HFFc6 (cell line): Measurements from ENCODE around the gene HIGD1C. TPM values are rescaled to one million over a fixed set of nuclear protein-coding genes. Genes with fewer than 3 reads are reported as not detected.

Source experiments
- DNase-seq: peaks from one replicate; pipeline ENCODE4 v3.0.0-alpha.2; 2018
- H3K27ac Mint-ChIP-seq: 2 replicates; pipeline ENCODE4 v1.8.0; 2020; ENCODE audit warnings: mild to moderate bottlenecking, mixed read lengths
- H3K27me3 Mint-ChIP-seq: 2 replicates; pipeline ENCODE4 v1.8.0; 2021; ENCODE audit warnings: mild to moderate bottlenecking, moderate library complexity, mixed read lengths; ENCODE audit not compliant: insufficient read depth
- H3K36me3 Mint-ChIP-seq: 2 replicates; pipeline ENCODE4 v1.8.0; 2021; ENCODE audit warnings: low read depth, mixed read lengths
- H3K4me1 Mint-ChIP-seq: 2 replicates; pipeline ENCODE4 v1.8.0; 2020; ENCODE audit warnings: low read depth, mixed read lengths
- H3K4me3 Mint-ChIP-seq: 2 replicates; pipeline ENCODE4 v1.8.0; 2020; ENCODE audit warnings: mild to moderate bottlenecking, moderate library complexity, mixed read lengths
- H3K9me3 Mint-ChIP-seq: 2 replicates; pipeline ENCODE4 v1.8.0; 2020; ENCODE audit warnings: mild to moderate bottlenecking, mixed read lengths
- CTCF ChIP-seq: fragments of 200-600 bp; sonication (generic); IDR thresholded peaks from 2 replicates; pipeline ENCODE4 v1.5.0; 2021; ENCODE audit warnings: antibody characterized with exemption, mild to moderate bottlenecking
- total RNA-seq, 6 experiments: library from RNA; stranded (reverse); fragmentation: NEBNext Ultra II Directional; extraction: Animal tissue kit (Norgen Biotek cat#: 25700); gene quantifications; 2 replicates in 1 of 6; 3 replicates in 5 of 6; pipeline ENCODE4 v1.2.3, GENCODE V29; 2021

HIGD1C gene
- total RNA-seq, 6 experiments from 2014 or later = not detected

- H3K27me3 Mint-ChIP-seq = peaks cover 3% of the 10 kb centered on the region; the same call in 1 of the 2 replicates
- TF ChIP-seq CTCF = peak; percentile 72
- peaks cover 14% of the 10 kb centered on the region for H3K36me3 Mint-ChIP-seq
- peak overlapping the region; percentile 15; the same call in 1 of the 2 replicates for H3K27ac Mint-ChIP-seq
- no peak overlapping the region for H3K4me3 Mint-ChIP-seq
- peak; percentile 61 for DNase-seq
- H3K4me1 Mint-ChIP-seq = peaks cover 46% of the 10 kb centered on the region
- no peaks in the 10 kb centered on the region for H3K9me3 Mint-ChIP-seq
Measured at GRCh38 chr12:50986966-50987737, 34.8 kb downstream of the HIGD1C start.

- H3K9me3 Mint-ChIP-seq = no peaks in the 10 kb centered on the region
- H3K4me3 Mint-ChIP-seq = no peak overlapping the region
- no peak for TF ChIP-seq CTCF
- H3K4me1 Mint-ChIP-seq = peaks cover 46% of the 10 kb centered on the region
- peak; percentile 33 for DNase-seq
- H3K27me3 Mint-ChIP-seq = peaks cover 3% of the 10 kb centered on the region; the same call in 1 of the 2 replicates
- H3K36me3 Mint-ChIP-seq = peaks cover 16% of the 10 kb centered on the region
- peak overlapping the region; percentile 76 for H3K27ac Mint-ChIP-seq
Measured at GRCh38 chr12:50988051-50988450, 35.7 kb downstream of the HIGD1C start.

GRCh38 chr12:50988871-50989270 is 36.5 kb downstream of the HIGD1C start:
- H3K4me1 Mint-ChIP-seq = peaks cover 46% of the 10 kb centered on the region
- peaks cover 3% of the 10 kb centered on the region; the same call in 1 of the 2 replicates for H3K27me3 Mint-ChIP-seq
- no peak for TF ChIP-seq CTCF
- no peak overlapping the region for H3K4me3 Mint-ChIP-seq
- peaks cover 16% of the 10 kb centered on the region for H3K36me3 Mint-ChIP-seq
- no peak for DNase-seq
- H3K27ac Mint-ChIP-seq = peak overlapping the region; percentile 2
- no peaks in the 10 kb centered on the region for H3K9me3 Mint-ChIP-seq

- Mint-ChIP-seq H3K4me1 (peaks cover 34% of the 10 kb centered on the region), H3K4me3 (no peak overlapping the region), H3K36me3 (peaks cover 25% of the 10 kb centered on the region), H3K27ac (no peak overlapping the region), H3K27me3 (peaks cover 3% of the 10 kb centered on the region; the same call in 1 of the 2 replicates), H3K9me3 (no peaks in the 10 kb centered on the region)
- no peak for DNase-seq
- no peak for TF ChIP-seq CTCF
Measured at GRCh38 chr12:50990147-50990727, 37.9 kb downstream of the HIGD1C start.

- no peak for TF ChIP-seq CTCF
- Mint-ChIP-seq H3K27ac (no peak overlapping the region), H3K27me3 (peaks cover 3% of the 10 kb centered on the region; the same call in 1 of the 2 replicates), H3K4me3 (no peak overlapping the region), H3K4me1 (peaks cover 28% of the 10 kb centered on the region), H3K9me3 (no peaks in the 10 kb centered on the region), H3K36me3 (peaks cover 25% of the 10 kb centered on the region)
- no peak for DNase-seq
Measured at GRCh38 chr12:50990791-50991190, 38.4 kb downstream of the HIGD1C start.
